ENCODE data around the gene MR1.

DNA sequence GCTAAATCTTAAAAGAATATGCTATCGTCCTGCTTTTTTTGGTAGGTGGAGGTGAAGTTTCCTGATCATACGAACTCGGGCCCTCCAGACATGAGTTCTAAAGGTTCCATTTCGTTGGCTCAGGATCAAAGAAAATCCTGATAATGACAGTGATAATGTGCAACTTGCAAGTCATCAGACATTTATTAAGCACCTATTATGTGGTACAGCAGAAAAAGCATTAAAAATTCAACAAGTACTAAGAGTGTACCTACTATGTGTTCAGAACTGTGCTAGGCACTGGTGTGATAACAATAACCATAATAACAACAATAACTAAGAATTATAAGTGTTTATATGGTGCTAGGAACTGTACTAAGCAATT, 50.8 kb downstream of the MR1 start:
- TF ChIP-seq POLR2A (IDR thresholded peaks at IDR 0.05; ENCODE audit: low read length): no peak
- TF ChIP-seq GATA1 (IDR thresholded peaks at IDR 0.05; ENCODE audit: low read depth, low read length): no peak

All from erythroblast (primary cell).